Keratinocyte (primary cell): ENCODE results near the gene RNF212B. TPM values are rescaled to one million over a fixed set of nuclear protein-coding genes. Genes with fewer than 3 reads are reported as not detected.
"Not testable (repeated sequence)": the region's sequence is repeated elsewhere in the genome, so short reads cannot be mapped to it uniquely, and the experiment has no call there.

ENCODE experiments used
- DNase-seq: peaks from one replicate; pipeline ENCODE4 v3.0.0-alpha.2; 2011; ENCODE audit warnings: low read depth, missing footprints, low spot score
- FAIRE-seq: peaks from 2 replicates; lab custom pipeline; 2011; peaks lifted over from hg19 to GRCh38; lab: Jason Lieb, UNC
- H2AFZ ChIP-seq: 2 replicates; pipeline ENCODE4 v1.6.0; 2012; ENCODE audit warnings: low read length, control low read depth, inconsistent platforms; ENCODE audit not compliant: control insufficient read depth
- H3K27ac ChIP-seq: 2 replicates; pipeline ENCODE4 v1.5.1; 2011; ENCODE audit warnings: low read length; ENCODE audit not compliant: control insufficient read depth, insufficient read depth
- H3K27me3 ChIP-seq: 3 replicates; pipeline ENCODE4 v1.6.0; 2011; ENCODE audit warnings: low read length; ENCODE audit not compliant: control insufficient read depth, insufficient read depth; ENCODE audit errors: extremely low read depth
- H3K36me3 ChIP-seq, 2 experiments: 2 replicates in 1 of 2; 3 replicates in 1 of 2; pipeline ENCODE4 v1.5.1; 2011; ENCODE audit warnings: low read length in 2 of 2, mild to moderate bottlenecking in 1 of 2; ENCODE audit not compliant: control insufficient read depth in 2 of 2, insufficient read depth in 2 of 2; ENCODE audit errors: extremely low read depth in 1 of 2
- H3K4me1 ChIP-seq: 3 replicates; pipeline ENCODE4 v1.5.1; 2011; ENCODE audit warnings: low read length; ENCODE audit not compliant: control insufficient read depth, insufficient read depth; ENCODE audit errors: extremely low read depth
- H3K4me2 ChIP-seq: 3 replicates; pipeline ENCODE4 v1.6.0; 2011; ENCODE audit warnings: low read depth, low read length; ENCODE audit not compliant: control insufficient read depth, insufficient read depth; ENCODE audit errors: extremely low read depth
- H3K4me3 ChIP-seq, 3 experiments: fragments of 200-600 bp in 1 of 3; sonication (generic) in 1 of 3; 2 replicates in 2 of 3; 3 replicates in 1 of 3; pipeline ENCODE4 v1.5.1; 2011 to 2016; ENCODE audit warnings: low read length in 3 of 3, mild to moderate bottlenecking in 3 of 3, control low read depth in 2 of 3, inconsistent platforms in 1 of 3, low read depth in 1 of 3, mixed read lengths in 1 of 3, mixed run types in 1 of 3, moderate library complexity in 1 of 3; ENCODE audit not compliant: control insufficient read depth in 2 of 3, insufficient read depth in 2 of 3; ENCODE audit errors: extremely low read depth in 1 of 3
- H3K79me2 ChIP-seq: 2 replicates; pipeline ENCODE4 v1.6.0; 2012; ENCODE audit warnings: low read length; ENCODE audit not compliant: control insufficient read depth, insufficient read depth
- H3K9ac ChIP-seq: 3 replicates; pipeline ENCODE4 v1.6.0; 2011; ENCODE audit warnings: low read length; ENCODE audit not compliant: control insufficient read depth, insufficient read depth; ENCODE audit errors: extremely low read depth
- H3K9me1 ChIP-seq: 3 replicates; pipeline ENCODE4 v1.6.0; 2011; ENCODE audit warnings: low read length; ENCODE audit not compliant: control insufficient read depth, insufficient read depth; ENCODE audit errors: extremely low read depth
- H3K9me3 ChIP-seq: 2 replicates; pipeline ENCODE4 v1.5.1; 2012; ENCODE audit warnings: low read depth, low read length; ENCODE audit not compliant: control insufficient read depth
- H4K20me1 ChIP-seq: 3 replicates; pipeline ENCODE4 v1.6.0; 2011; ENCODE audit warnings: low read length; ENCODE audit not compliant: control insufficient read depth, insufficient read depth; ENCODE audit errors: extremely low read depth
- EZH2 ChIP-seq: IDR thresholded peaks from one replicate; pipeline ENCODE4 v1.6.1; 2012; ENCODE audit warnings: inconsistent platforms, mild to moderate bottlenecking, low read length, moderate library complexity
- dilution Hi-C: fragments of 300-500 bp; cut with MboI; formaldehyde crosslinking; loops from one replicate; pipeline ENCODE4 v1.7.0; 2020; ENCODE audit warnings: low sequenced_read_pairs; ENCODE audit not compliant: extremely low pct_ligation_motif_present
- polyA plus RNA-seq, 5 experiments: library from polyadenylated mRNA; depleted of rRNA in 3 of 5; stranded (reverse) in 3 of 5; stranded (forward) in 1 of 5; unstranded in 1 of 5; fragments of >200 nt; gene quantifications; 1 replicate in 1 of 5; 2 replicates in 3 of 5; 3 replicates in 1 of 5; pipeline versions ENCODE4 v1.2.1 to v1.2.3, GENCODE V29; 2011 to 2012; ENCODE audit warnings: missing spikeins in 2 of 5, low read depth in 1 of 5, low replicate concordance in 1 of 5
- TF ChIP-seq, protein P1 (sequence below), 3 experiments: IDR thresholded peaks in 1 of 3; conservative IDR thresholded peaks in 1 of 3; optimal IDR thresholded peaks in 1 of 3; 2 replicates in 2 of 3; 3 replicates in 1 of 3; pipeline versions ENCODE3 to v1.5.1; 2011; ENCODE audit warnings: low read length in 3 of 3, mild to moderate bottlenecking in 3 of 3, moderate library complexity in 2 of 3, control low read depth in 1 of 3, inconsistent platforms in 1 of 3; ENCODE audit not compliant: insufficient read depth in 2 of 3; ENCODE audit errors: extremely low read depth in 1 of 3

Gene RNF212B
- polyA plus RNA-seq, 1 donor (not counting 4 experiments of a cell fraction or from before 2014, with no cell fraction given): not detected

GRCh38 chr14:23217032-23218020 lies 20.4 kb upstream of the RNF212B start:
- Histone ChIP-seq H3K27me3 (no peaks in the 10 kb centered on the region), H3K79me2 (no peaks in the 10 kb centered on the region), H3K4me1 (peaks cover 7% of the 10 kb centered on the region), H3K9ac (no peak overlapping the region), H2AFZ (peak overlapping the region; percentile 82), H3K36me3 (no peaks in the 10 kb centered on the region), H3K9me1 (no peaks in the 10 kb centered on the region), H3K4me3 (no peak overlapping the region), H3K4me2 (peak overlapping the region; percentile 46), H4K20me1 (no peaks in the 10 kb centered on the region), H3K9me3 (no peaks in the 10 kb centered on the region), H3K27ac (no peak overlapping the region)
- FAIRE-seq (peak; percentile 69), DNase-seq (no peak)
- dilution Hi-C loops: no loop called here
- TF ChIP-seq, protein P1, sequence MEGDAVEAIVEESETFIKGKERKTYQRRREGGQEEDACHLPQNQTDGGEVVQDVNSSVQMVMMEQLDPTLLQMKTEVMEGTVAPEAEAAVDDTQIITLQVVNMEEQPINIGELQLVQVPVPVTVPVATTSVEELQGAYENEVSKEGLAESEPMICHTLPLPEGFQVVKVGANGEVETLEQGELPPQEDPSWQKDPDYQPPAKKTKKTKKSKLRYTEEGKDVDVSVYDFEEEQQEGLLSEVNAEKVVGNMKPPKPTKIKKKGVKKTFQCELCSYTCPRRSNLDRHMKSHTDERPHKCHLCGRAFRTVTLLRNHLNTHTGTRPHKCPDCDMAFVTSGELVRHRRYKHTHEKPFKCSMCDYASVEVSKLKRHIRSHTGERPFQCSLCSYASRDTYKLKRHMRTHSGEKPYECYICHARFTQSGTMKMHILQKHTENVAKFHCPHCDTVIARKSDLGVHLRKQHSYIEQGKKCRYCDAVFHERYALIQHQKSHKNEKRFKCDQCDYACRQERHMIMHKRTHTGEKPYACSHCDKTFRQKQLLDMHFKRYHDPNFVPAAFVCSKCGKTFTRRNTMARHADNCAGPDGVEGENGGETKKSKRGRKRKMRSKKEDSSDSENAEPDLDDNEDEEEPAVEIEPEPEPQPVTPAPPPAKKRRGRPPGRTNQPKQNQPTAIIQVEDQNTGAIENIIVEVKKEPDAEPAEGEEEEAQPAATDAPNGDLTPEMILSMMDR (optimal IDR thresholded peaks at IDR 0.05 in 1 of 3, IDR thresholded peaks at IDR 0.05 in 1 of 3, conservative IDR thresholded peaks at IDR 0.05 in 1 of 3; ENCODE audit: extremely low read depth in 1 of 3, insufficient read depth in 2 of 3, low read length in 3 of 3): no peak
- TF ChIP-seq EZH2: no peak

DNA sequence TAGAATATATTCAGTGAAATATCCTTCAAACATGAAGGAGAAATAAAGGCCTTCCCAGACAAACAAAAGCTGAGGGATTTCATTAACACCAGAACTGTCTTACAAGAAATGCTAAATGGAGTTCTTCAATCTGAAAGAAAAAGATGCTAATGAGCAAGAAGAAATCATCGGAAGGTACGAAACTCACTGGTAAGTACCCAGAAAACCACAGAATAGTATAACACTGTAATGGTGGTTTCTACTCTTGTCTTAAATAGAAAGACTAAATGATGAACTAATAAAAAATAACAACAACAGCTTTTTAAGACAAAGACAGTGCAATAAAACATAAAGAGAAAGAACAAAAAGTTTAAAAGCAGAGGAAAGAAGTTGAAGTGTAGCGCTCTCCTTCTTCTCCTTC lies 18.7 kb upstream of the RNF212B start:
- no peak for FAIRE-seq
- dilution Hi-C loops: no loop called here

GRCh38 chr14:23224958-23225357 lies 12.8 kb upstream of the RNF212B start:
- H3K36me3 ChIP-seq, H3K4me3 ChIP-seq, H3K9me3 ChIP-seq, H3K27ac ChIP-seq, H3K27me3 ChIP-seq, H4K20me1 ChIP-seq, H3K9me1 ChIP-seq, H3K4me1 ChIP-seq, FAIRE-seq, H3K4me2 ChIP-seq, H2AFZ ChIP-seq, dilution Hi-C loops, DNase-seq, H3K79me2 ChIP-seq, H3K9ac ChIP-seq: not testable (repeated sequence)

More for the DNA sequence above, 18.7 kb upstream of the RNF212B start:
- Histone ChIP-seq H3K4me2 (no peak overlapping the region), H3K9me1 (no peaks in the 10 kb centered on the region), H3K9ac (no peak overlapping the region), H3K79me2 (no peaks in the 10 kb centered on the region), H3K36me3 (no peaks in the 10 kb centered on the region), H3K27ac (no peak overlapping the region), H3K4me3 (no peak overlapping the region), H4K20me1 (no peaks in the 10 kb centered on the region), H3K9me3 (no peaks in the 10 kb centered on the region), H3K4me1 (peaks cover 7% of the 10 kb centered on the region), H2AFZ (no peak overlapping the region), H3K27me3 (no peaks in the 10 kb centered on the region)
- DNase-seq: no peak
- no peak for TF ChIP-seq EZH2
- TF ChIP-seq, protein P1 (optimal IDR thresholded peaks at IDR 0.05 in 1 of 3, IDR thresholded peaks at IDR 0.05 in 1 of 3, conservative IDR thresholded peaks at IDR 0.05 in 1 of 3; ENCODE audit: extremely low read depth in 1 of 3, insufficient read depth in 2 of 3, low read length in 3 of 3): no peak
